Breast epithelium (tissue), 4 donors: ENCODE measurements around the gene SNRPA1. TPM values are rescaled to one million over a fixed set of nuclear protein-coding genes. Genes with fewer than 3 reads are reported as not detected.
A peak's percentile ranks its signal among the peaks of the same experiment; 100 is the strongest.

Experiments used
- DNase-seq, 2 donors: peaks; one replicate each; pipeline ENCODE4 v3.0.0-alpha.2; 2019; ENCODE audit warnings: low spot score in 2 of 2
- H3K27ac ChIP-seq, 2 donors: fragments of 200-600 bp; sonication (generic) in 1 of 2; one replicate each; pipeline ENCODE4 v1.5.1; 2016 to 2019; ENCODE audit warnings: mild to moderate bottlenecking in 1 of 2
- H3K27me3 ChIP-seq, 2 donors: fragments of 200-600 bp; sonication (generic) in 1 of 2; one replicate each; pipeline versions ENCODE4 v1.5.1 to v1.6.0; 2017 to 2019; ENCODE audit warnings: control low read depth in 1 of 2, mild to moderate bottlenecking in 1 of 2
- H3K36me3 ChIP-seq: fragments of 200-600 bp; one replicate; pipeline ENCODE4 v1.5.1; 2019
- H3K4me1 ChIP-seq, 2 donors: fragments of 200-600 bp; sonication (generic); one replicate each; pipeline ENCODE4 v1.5.1; 2016 to 2019; ENCODE audit warnings: control low read depth in 1 of 2
- H3K4me3 ChIP-seq, 3 donors: fragments of 200-600 bp; sonication (generic); 1 replicate in 2 of 3; 2 replicates in 1 of 3; pipeline ENCODE4 v1.5.1; 2016 to 2019; ENCODE audit warnings: mild to moderate bottlenecking in 3 of 3, moderate library complexity in 2 of 3
- H3K9me3 ChIP-seq, 2 donors: fragments of 200-600 bp; sonication (generic) in 1 of 2; one replicate each; pipeline ENCODE4 v1.5.1; 2016 to 2019; ENCODE audit warnings: control low read depth in 1 of 2
- CTCF ChIP-seq, 3 donors: fragments of 450-650 bp; IDR thresholded peaks; one replicate each; pipeline ENCODE4 v1.5.1; 2016 to 2017; ENCODE audit warnings: antibody characterized with exemption in 3 of 3, mild to moderate bottlenecking in 3 of 3, moderate library complexity in 3 of 3
- POLR2A ChIP-seq: fragments of 450-650 bp; IDR thresholded peaks from one replicate; pipeline ENCODE4 v1.6.1; 2016; ENCODE audit warnings: antibody characterized with exemption, mild to moderate bottlenecking, moderate library complexity
- POLR2AphosphoS5 ChIP-seq, 3 donors: sonication (generic); formaldehyde crosslinking; IDR thresholded peaks; one replicate each; pipeline ENCODE4 v1.6.1; 2017; ENCODE audit warnings: antibody characterized with exemption in 3 of 3
- intact Hi-C: fragments of 100-400 bp; cut with DNase I; formaldehyde crosslinking; loops from one replicate; pipeline ENCODE4 v1.15.1; 2023; ENCODE audit warnings: low total_unique reads
- total RNA-seq, 3 donors: library from RNA; depleted of rRNA; stranded (reverse); fragments of >200 nt; gene quantifications; one replicate each; pipeline ENCODE4 v1.1.0, GENCODE V29; 2016

SNRPA1 gene
- total RNA-seq, 3 donors from 2014 or later, result 26.4 to 51.1 (median 44.3) TPM

GRCh38 chr15:101242160-101242998 is 52.7 kb downstream of the SNRPA1 start:
- Histone ChIP-seq H3K27ac (peak overlapping the region; percentile 53 to 61), H3K4me3 (peak overlapping the region in 1 of 3 donors; percentile 30)

GRCh38 chr15:101240358-101240757 is 54.7 kb downstream of the SNRPA1 start:
- intact Hi-C loops, result no loop called here
- H3K4me3 ChIP-seq, result no peak overlapping the region
- peaks cover 8 to 16% of the 10 kb centered on the region in 2 donors for H3K4me1 ChIP-seq
- H3K27ac ChIP-seq, result peak overlapping the region in 1 of 2 donors; percentile 3
- TF ChIP-seq POLR2AphosphoS5 (IDR thresholded peaks at IDR 0.05), result no peak
- TF ChIP-seq CTCF (IDR thresholded peaks at IDR 0.05), result no peak
- no peak for TF ChIP-seq POLR2A
- no peak for DNase-seq
- H3K9me3 ChIP-seq, result no peaks in the 10 kb centered on the region
- no peaks in the 10 kb centered on the region for H3K36me3 ChIP-seq
- no peaks in the 10 kb centered on the region for H3K27me3 ChIP-seq

More at GRCh38 chr15:101242160-101242998, 52.7 kb downstream of the SNRPA1 start:
- Histone ChIP-seq H3K4me1 (peaks cover 14 to 30% of the 10 kb centered on the region in 2 donors), H3K36me3 (no peaks in the 10 kb centered on the region), H3K9me3 (no peaks in the 10 kb centered on the region), H3K27me3 (no peaks in the 10 kb centered on the region)
- TF ChIP-seq POLR2A, result no peak
- no peak for TF ChIP-seq CTCF (IDR thresholded peaks at IDR 0.05)
- TF ChIP-seq POLR2AphosphoS5 (IDR thresholded peaks at IDR 0.05), result no peak
- intact Hi-C loops, result no loop called here
- no peak for DNase-seq

- Histone ChIP-seq H3K36me3 (no peaks in the 10 kb centered on the region), H3K27me3 (no peaks in the 10 kb centered on the region), H3K4me1 (peaks cover 4 to 10% of the 10 kb centered on the region in 2 donors), H3K9me3 (no peaks in the 10 kb centered on the region), H3K27ac (peak overlapping the region; percentile 23 to 53), H3K4me3 (no peak overlapping the region)
- DNase-seq, result no peak
- no peak for TF ChIP-seq POLR2AphosphoS5 (IDR thresholded peaks at IDR 0.05)
- TF ChIP-seq POLR2A, result no peak
- intact Hi-C loops, result no loop called here
Observed at GRCh38 chr15:101239724-101240136, 55.3 kb downstream of the SNRPA1 start.

DNA sequence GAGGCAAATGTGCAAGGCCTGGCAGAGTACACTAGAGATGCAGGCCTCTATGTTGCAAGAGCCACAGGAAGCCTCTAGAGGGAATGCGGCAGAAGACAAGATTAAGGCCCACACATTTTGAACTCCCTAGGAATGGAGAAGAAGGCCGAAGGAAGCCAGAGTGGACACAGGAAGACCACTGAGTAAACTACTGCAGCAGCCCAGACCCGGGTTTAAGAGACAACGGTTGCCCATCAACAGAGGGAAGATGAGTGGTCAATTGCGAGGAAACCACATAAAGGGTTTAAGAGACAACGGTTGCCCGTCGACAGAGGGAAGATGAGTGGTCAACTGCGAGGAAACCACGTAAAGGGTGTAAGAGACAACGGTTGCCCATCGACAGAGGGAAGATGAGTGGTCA is 57.8 kb downstream of the SNRPA1 start:
- H3K4me1 ChIP-seq, result peaks cover under 1 to 13% of the 10 kb centered on the region in 2 donors
- TF ChIP-seq CTCF (IDR thresholded peaks at IDR 0.05), result no peak
- TF ChIP-seq POLR2AphosphoS5 (IDR thresholded peaks at IDR 0.05), result no peak
- no peak for TF ChIP-seq POLR2A

DNA sequence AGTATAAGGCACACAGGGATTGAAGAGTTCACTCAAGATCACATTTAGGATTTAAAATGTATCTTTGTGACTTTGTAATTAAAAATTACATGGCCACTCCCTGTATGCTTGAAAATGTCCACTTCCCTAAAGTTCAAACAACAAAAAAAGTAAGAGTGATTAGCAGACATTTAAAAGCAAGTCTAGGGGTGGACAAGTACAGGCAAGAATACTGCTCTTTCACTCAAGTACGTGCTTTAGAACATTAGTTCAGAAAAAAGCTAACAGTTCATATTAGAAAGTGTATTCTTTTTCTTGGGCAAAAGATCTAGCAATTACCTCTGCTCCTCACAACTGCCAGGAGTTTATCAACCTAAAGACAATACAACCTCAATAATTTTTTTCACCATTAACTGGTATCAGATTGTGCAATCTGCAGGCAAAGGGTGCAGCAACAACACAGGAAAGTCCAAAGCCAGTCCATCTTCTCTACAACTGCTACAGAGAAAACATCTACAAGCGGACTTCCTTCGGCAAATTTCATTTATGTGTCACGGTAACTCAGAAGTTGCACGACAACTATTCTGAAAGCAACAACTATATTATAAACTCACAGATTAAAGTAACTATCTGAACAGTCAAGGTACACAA is 61.3 kb downstream of the SNRPA1 start:
- Histone ChIP-seq H3K4me3 (no peak overlapping the region), H3K27ac (peak overlapping the region in 1 of 2 donors; percentile 45), H3K9me3 (no peaks in the 10 kb centered on the region), H3K27me3 (no peaks in the 10 kb centered on the region), H3K4me1 (peaks cover 0 to 9% of the 10 kb centered on the region in 2 donors), H3K36me3 (no peaks in the 10 kb centered on the region)
- no peak for DNase-seq
- intact Hi-C loops, result no loop called here
- no peak for TF ChIP-seq CTCF (IDR thresholded peaks at IDR 0.05)
- no peak for TF ChIP-seq POLR2A
- TF ChIP-seq POLR2AphosphoS5 (IDR thresholded peaks at IDR 0.05), result no peak

More for the DNA sequence above, 57.8 kb downstream of the SNRPA1 start:
- no peak for DNase-seq
- Histone ChIP-seq H3K4me3 (no peak overlapping the region), H3K27ac (no peak overlapping the region), H3K9me3 (no peaks in the 10 kb centered on the region), H3K36me3 (no peaks in the 10 kb centered on the region), H3K27me3 (no peaks in the 10 kb centered on the region)
- intact Hi-C loops, result no loop called here
